GM12874 (cell line): ENCODE measurements around the gene AQP3.
A peak's percentile ranks its signal among the peaks of the same experiment; 100 is the strongest.

Experiments used
- TF ChIP-seq, protein P1 (sequence below): IDR thresholded peaks from 2 replicates; pipeline ENCODE4 v1.5.1; 2011; ENCODE audit warnings: low read depth, mild to moderate bottlenecking, control low read depth, low read length, moderate library complexity; ENCODE audit not compliant: insufficient read depth

AQP3 gene

DNA sequence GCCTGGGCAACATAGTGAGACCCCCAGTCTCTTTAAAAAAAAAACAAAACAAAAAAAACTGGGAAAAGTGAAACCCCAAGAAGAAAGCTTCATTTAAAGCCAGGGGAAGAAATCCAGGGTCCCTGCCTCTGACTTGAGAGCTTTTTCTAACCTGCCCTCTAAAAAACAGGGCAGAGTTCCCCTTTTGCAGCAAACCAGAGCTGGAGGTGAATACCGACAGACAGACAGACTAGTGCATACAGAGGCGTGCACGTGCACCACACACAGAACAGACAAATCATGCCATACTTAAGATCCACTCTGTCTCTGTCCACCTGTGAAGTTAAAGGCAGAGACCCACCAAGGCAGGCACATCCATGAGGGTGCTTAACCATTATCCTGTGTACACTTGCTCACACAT lies 11.7 kb upstream of the AQP3 start:
- TF ChIP-seq, protein P1, sequence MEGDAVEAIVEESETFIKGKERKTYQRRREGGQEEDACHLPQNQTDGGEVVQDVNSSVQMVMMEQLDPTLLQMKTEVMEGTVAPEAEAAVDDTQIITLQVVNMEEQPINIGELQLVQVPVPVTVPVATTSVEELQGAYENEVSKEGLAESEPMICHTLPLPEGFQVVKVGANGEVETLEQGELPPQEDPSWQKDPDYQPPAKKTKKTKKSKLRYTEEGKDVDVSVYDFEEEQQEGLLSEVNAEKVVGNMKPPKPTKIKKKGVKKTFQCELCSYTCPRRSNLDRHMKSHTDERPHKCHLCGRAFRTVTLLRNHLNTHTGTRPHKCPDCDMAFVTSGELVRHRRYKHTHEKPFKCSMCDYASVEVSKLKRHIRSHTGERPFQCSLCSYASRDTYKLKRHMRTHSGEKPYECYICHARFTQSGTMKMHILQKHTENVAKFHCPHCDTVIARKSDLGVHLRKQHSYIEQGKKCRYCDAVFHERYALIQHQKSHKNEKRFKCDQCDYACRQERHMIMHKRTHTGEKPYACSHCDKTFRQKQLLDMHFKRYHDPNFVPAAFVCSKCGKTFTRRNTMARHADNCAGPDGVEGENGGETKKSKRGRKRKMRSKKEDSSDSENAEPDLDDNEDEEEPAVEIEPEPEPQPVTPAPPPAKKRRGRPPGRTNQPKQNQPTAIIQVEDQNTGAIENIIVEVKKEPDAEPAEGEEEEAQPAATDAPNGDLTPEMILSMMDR = no peak

DNA sequence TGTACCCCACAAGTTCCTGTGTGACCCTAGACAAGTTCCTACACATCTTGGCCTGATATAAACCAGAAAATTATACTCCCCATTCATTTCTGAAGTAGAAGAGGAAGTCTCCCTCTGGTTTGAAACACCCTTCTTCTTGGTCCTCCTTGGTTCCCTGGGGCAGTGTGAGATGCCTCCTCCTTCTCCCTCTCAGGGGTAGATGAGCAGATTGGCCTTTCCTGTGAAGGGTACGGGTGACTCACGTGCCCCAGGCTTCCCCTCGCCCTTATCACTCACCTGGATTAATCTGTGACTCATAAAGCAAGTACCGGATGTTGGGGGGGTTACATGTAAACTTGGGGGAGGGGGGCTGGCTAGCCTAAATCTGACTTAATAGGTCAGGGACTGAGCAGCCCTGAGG lies 11.1 kb upstream of the AQP3 start:
- TF ChIP-seq, protein P1 = no peak

DNA sequence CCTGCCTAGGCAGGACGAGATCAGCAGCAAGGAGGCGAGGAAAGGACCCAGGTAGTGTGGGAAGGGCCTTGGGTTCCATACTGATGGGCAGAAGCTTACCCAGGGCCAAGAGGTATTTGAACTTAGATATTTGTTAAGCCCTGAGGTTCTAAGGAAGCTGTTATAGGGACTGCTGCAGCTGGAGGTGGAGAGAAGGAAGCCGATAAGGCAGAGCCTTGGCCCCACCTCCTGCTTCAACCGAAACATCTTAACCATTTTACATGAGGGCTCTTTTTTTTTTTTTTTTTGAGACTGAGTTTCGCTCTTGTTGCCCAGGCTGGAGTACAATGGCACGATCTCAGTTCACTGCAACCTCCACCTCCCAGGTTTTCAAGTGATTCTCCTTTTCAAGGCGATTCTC lies 8.6 kb upstream of the AQP3 start:
- TF ChIP-seq, protein P1 = no peak

DNA sequence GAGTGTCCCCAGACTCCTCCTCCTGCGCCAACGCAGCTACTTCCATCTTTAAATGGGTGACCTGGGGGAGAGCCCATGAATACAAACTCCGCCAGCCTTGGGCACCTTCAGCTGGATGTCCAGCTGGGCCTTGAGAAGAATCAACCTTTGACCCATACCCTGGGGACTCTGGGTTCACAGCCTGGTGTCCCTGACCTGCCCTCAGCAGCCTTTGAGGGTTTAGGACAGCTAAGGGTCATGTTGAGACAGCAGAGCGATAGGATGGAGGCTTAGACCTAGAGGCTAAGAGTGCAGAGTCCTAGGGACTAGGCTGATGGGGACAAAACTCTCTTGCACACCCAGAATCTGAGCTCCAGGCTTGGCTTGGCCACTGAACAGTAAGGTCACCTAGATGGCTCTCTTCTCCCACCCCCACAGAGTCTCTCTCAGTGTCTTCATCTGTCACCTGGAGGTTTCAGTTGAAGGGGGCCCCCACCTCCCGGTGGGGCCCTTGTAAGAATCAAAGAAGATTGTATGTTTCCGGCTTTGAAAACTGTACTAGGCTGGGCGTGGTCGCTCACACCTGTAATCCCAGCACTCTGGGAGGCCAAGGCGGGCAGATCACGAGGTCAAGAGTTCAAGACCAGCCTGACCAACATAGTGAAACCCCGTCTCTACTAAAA lies 6.7 kb upstream of the AQP3 start:
- TF ChIP-seq, protein P1 = no peak

DNA sequence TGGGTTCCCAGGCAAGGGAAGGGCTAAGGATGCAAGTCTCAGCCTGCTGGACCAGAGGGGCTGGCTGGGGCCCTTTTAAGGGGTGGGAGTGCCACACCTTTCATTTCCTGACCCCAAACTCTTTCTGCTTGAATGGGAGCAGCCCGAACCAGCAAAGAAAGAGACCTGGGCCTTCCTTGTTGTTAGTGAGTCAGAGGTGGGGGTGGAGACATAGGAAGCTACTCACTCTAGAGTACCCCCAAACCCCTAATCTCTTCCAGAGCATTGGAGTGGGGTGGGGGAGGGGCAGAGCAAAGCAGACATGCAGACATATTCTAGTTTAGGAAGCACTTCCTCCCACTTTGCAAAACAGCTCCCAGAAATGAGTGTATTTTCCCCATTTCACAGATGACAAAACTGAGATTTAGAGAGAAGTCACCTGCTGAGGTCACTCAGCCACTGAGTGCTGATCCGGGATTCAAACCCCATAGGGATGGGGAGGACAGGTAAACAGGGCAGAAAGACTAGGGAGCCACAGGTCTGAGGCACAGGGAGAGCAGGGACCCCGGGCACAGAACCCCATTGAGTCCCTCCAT lies 6.0 kb upstream of the AQP3 start:
- TF ChIP-seq, protein P1 = no peak

DNA sequence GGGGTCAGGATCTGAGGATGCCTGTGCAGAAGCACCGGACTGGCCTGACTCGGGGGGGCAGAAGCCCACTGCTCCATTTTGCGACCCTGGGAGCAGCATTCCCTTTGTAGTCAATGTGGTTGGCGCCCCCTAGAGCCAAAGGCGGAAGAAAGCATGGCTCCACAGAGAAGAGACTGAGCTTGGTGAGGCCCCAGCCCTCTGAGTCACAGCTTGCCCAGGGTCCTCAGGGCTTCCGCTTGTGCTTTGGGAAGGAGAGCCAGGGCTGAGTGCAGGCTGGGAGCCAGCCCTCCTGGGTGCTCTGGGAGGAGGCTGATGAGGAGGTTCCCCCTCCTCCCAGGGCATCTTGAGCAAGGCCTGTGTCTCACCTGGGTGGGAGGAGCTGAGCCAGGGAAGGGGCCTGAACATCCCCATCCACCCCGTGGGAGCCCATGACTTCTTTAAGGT lies 5.5 kb upstream of the AQP3 start:
- TF ChIP-seq, protein P1 = peak; percentile 85

DNA sequence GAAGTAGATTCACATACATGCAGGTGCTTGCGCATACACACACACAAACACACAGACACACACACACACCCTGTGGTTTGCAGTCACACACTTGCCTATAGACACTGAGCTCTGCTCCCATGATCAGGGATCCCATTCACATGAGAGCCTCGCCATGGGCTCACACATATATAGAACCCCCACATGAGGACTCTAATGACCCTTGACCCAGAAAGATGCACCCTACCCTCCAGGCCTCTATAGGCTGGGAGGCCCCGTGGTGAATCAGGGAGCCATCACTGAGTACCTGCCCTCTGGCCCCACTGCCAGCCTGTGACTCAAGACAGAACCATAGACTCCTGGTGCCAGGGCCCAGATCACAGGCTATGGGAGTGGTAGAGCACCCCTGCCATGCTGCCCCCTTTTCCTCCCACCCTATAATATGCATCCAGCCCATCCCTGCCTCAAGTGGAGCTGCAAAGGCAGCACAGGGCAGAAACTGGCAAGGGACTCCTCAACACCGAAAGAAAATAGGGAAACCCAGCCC lies 3.3 kb upstream of the AQP3 start:
- TF ChIP-seq, protein P1 = no peak
